ENCODE results near the gene SEC24A. TPM values are rescaled to one million over a fixed set of nuclear protein-coding genes. Genes with fewer than 3 reads are reported as not detected.
"Not testable (repeated sequence)": the region's sequence is repeated elsewhere in the genome, so short reads cannot be mapped to it uniquely, and the experiment has no call there.

Gene SEC24A
- total RNA-seq, 1 donor from 2014 or later: 22.0 TPM

- Histone ChIP-seq H3K36me3 (peaks cover 98% of the 10 kb centered on the region), H3K4me3 (no peak overlapping the region), H3K9me3 (no peaks in the 10 kb centered on the region), H3K27me3 (ENCODE audit: low read depth) (no peaks in the 10 kb centered on the region), H3K27ac (no peak overlapping the region), H3K4me1 (no peaks in the 10 kb centered on the region)
- TF ChIP-seq, protein P1, sequence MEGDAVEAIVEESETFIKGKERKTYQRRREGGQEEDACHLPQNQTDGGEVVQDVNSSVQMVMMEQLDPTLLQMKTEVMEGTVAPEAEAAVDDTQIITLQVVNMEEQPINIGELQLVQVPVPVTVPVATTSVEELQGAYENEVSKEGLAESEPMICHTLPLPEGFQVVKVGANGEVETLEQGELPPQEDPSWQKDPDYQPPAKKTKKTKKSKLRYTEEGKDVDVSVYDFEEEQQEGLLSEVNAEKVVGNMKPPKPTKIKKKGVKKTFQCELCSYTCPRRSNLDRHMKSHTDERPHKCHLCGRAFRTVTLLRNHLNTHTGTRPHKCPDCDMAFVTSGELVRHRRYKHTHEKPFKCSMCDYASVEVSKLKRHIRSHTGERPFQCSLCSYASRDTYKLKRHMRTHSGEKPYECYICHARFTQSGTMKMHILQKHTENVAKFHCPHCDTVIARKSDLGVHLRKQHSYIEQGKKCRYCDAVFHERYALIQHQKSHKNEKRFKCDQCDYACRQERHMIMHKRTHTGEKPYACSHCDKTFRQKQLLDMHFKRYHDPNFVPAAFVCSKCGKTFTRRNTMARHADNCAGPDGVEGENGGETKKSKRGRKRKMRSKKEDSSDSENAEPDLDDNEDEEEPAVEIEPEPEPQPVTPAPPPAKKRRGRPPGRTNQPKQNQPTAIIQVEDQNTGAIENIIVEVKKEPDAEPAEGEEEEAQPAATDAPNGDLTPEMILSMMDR (IDR thresholded peaks at IDR 0.05): no peak
- DNase-seq (no peak), ATAC-seq (no peak)
- intact Hi-C loops (cut with DNase I): no loop called here
Observed at GRCh38 chr5:134692722-134693121, 44.1 kb downstream of the SEC24A start.

DNA sequence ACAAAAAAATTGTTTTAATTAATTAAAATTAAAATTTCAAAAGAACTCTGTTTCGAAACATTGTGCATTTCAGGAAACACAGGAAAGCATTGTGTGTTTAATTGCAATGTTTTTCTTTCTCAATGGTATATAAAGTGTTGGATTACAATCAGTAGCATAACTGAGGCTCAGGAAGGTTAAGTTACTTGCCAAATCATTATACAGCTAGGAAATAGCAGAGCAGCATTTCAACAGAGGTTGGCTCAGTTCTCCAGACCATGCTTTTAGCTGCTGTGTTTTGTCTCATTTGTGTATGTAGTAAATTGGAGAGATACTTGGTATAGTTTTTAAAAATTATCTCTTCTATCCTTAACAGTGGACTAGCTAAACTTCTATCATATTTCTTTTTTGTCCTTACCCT is 59.7 kb downstream of the SEC24A start:
- DNase-seq: no peak
- intact Hi-C loops (cut with DNase I): no loop called here
- no peaks in the 10 kb centered on the region for H3K4me1 ChIP-seq
- no peaks in the 10 kb centered on the region for H3K27me3 ChIP-seq (ENCODE audit: low read depth)
- H3K27ac ChIP-seq: no peak overlapping the region
- no peak overlapping the region for H3K4me3 ChIP-seq
- ATAC-seq: no peak
- H3K36me3 ChIP-seq: peaks cover 96% of the 10 kb centered on the region
- TF ChIP-seq, protein P1 (IDR thresholded peaks at IDR 0.05): no peak
- no peaks in the 10 kb centered on the region for H3K9me3 ChIP-seq

DNA sequence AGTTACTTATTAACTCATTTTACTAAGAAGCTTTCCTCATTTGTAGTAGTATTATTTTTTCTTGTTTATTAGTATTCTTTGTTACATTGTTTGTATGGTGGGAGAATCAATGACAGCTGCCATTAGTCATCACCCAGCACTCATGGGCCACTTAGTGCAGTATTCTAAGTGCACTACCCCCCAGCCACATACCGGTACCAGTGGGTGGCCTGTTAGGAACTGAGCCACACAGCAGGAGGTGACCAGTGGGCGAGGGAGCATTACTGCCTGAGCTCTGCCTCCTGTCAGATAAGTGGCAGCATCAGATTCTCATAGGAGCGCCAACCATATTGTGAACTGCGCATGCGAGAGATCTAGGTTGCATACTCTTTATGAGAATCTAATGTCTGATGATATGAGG is 65.5 kb downstream of the SEC24A start:
- intact Hi-C loops (cut with DNase I): no loop called here
- ATAC-seq (no peak), DNase-seq (no peak)
- Histone ChIP-seq H3K27ac (no peak overlapping the region), H3K27me3 (ENCODE audit: low read depth) (no peaks in the 10 kb centered on the region), H3K4me1 (no peaks in the 10 kb centered on the region), H3K36me3 (peaks cover 96% of the 10 kb centered on the region), H3K9me3 (no peaks in the 10 kb centered on the region), H3K4me3 (no peak overlapping the region)
- TF ChIP-seq, protein P1 (IDR thresholded peaks at IDR 0.05): no peak

DNA sequence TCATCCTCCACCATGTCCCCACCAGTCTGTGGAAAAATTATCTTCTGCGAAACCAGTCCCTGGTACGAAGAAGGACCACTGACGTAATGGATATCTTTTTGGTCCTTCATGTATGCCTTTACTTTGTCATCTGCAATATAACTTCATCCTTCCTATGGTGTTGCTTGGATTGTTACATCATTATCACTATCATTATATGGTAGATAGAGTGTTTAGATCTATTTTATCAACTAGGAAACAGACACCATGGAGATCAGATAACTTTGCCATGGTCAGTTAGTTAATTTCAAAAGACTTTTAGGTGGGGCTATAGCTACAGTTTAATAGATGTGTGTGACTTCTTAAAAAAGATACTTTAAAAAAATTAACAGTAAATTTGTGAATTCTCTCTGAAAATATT is 66.0 kb downstream of the SEC24A start:
- Histone ChIP-seq H3K27me3 (ENCODE audit: low read depth) (no peaks in the 10 kb centered on the region), H3K4me3 (no peak overlapping the region), H3K4me1 (no peaks in the 10 kb centered on the region), H3K36me3 (peaks cover 96% of the 10 kb centered on the region), H3K27ac (no peak overlapping the region), H3K9me3 (no peaks in the 10 kb centered on the region)
- ATAC-seq: no peak
- intact Hi-C loops (cut with DNase I): no loop called here
- TF ChIP-seq, protein P1 (IDR thresholded peaks at IDR 0.05): no peak
- no peak for DNase-seq

DNA sequence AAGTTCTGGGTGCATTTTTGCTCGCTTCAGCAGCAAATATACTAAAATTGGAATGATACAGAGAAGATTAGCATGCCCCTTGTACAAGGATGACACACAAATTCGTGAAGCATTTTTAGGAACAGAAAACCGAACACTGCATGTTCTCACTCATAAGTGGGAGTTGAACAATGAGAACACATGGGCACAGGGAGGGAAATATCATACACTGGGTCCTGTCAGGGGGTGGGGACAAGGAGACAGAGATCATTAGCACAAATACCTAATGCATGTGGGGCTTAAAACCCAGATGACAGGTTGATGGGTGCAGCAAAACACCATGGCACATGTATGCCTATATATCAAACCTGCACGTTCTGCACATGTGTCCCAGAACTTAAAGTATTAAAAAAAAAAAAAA is 66.9 kb downstream of the SEC24A start:
- H3K4me3 ChIP-seq; H3K9me3 ChIP-seq; DNase-seq; intact Hi-C loops (cut with DNase I); H3K4me1 ChIP-seq; H3K27ac ChIP-seq; H3K27me3 ChIP-seq (ENCODE audit: low read depth); ATAC-seq: not testable (repeated sequence)
- H3K36me3 ChIP-seq: peaks cover 96% of the 10 kb centered on the region

- Histone ChIP-seq H3K27me3 (ENCODE audit: low read depth) (no peaks in the 10 kb centered on the region), H3K27ac (no peak overlapping the region), H3K36me3 (peaks cover 60% of the 10 kb centered on the region), H3K4me3 (no peak overlapping the region), H3K4me1 (no peaks in the 10 kb centered on the region), H3K9me3 (no peaks in the 10 kb centered on the region)
- TF ChIP-seq, protein P1 (IDR thresholded peaks at IDR 0.05): no peak
- no peak for DNase-seq
- no peak for ATAC-seq
- intact Hi-C loops (cut with DNase I): no loop called here
Observed at GRCh38 chr5:134724872-134725271, 76.3 kb downstream of the SEC24A start.
